Naive thymus-derived CD8-positive, alpha-beta T cell (primary cell): ENCODE results near the gene LSP1. TPM values are rescaled to one million over a fixed set of nuclear protein-coding genes. Genes with fewer than 3 reads are reported as not detected.
A peak's percentile ranks its signal among the peaks of the same experiment; 100 is the strongest.

Experiments used
- ATAC-seq, 2 donors: fragments of 150-1000 bp; cut with Tn5 transposase in 1 of 2; sonication (Bioruptor Pico), chemical (Tn5 transposase) in 1 of 2; 1 replicate in 1 of 2; 2 replicates in 1 of 2; pipeline ENCODE4 v1.10.0; 2021; ENCODE audit warnings: mild to moderate bottlenecking in 2 of 2, moderate library complexity in 2 of 2
- POLR2A ChIA-PET: fragments of 350-600 bp; sonication (Branson Sonifier 250); formaldehyde crosslinking; loops from one replicate; lab custom pipeline; 2021; ENCODE audit warnings: antibody characterized with exemption; lab: Charles Lee
- DNase-seq, 10 donors: peaks; one replicate each; pipeline versions ENCODE4 v3.0.0 to v3.0.0-alpha.2; 2020 to 2022
- H3K27ac Mint-ChIP-seq, 10 donors: one replicate each; pipeline ENCODE4 v1.8.0; 2020 to 2022; ENCODE audit warnings: mild to moderate bottlenecking in 10 of 10, mixed read lengths in 10 of 10, moderate library complexity in 4 of 10, inconsistent platforms in 1 of 10
- H3K27me3 Mint-ChIP-seq, 5 donors: one replicate each; pipeline ENCODE4 v1.8.0; 2021 to 2022; ENCODE audit warnings: mixed read lengths in 5 of 5
- H3K36me3 Mint-ChIP-seq, 3 donors: one replicate each; pipeline ENCODE4 v1.8.0; 2020 to 2022; ENCODE audit warnings: mixed read lengths in 3 of 3, mild to moderate bottlenecking in 2 of 3, inconsistent platforms in 1 of 3
- H3K4me1 Mint-ChIP-seq, 4 donors: one replicate each; pipeline ENCODE4 v1.8.0; 2021 to 2022; ENCODE audit warnings: mixed read lengths in 4 of 4
- H3K4me3 Mint-ChIP-seq, 10 donors: one replicate each; pipeline ENCODE4 v1.8.0; 2020 to 2022; ENCODE audit warnings: mild to moderate bottlenecking in 10 of 10, mixed read lengths in 10 of 10, moderate library complexity in 6 of 10, inconsistent platforms in 1 of 10
- H3K9me3 Mint-ChIP-seq, 9 donors: one replicate each; pipeline ENCODE4 v1.8.0; 2020 to 2022; ENCODE audit warnings: mixed read lengths in 9 of 9, mild to moderate bottlenecking in 3 of 9, inconsistent platforms in 1 of 9, moderate library complexity in 1 of 9
- polyA plus RNA-seq, 3 donors: library from polyadenylated mRNA; unstranded; fragments of 300-500 nt; fragmentation: Illumina TruSeq; gene quantifications; one replicate each; pipeline ENCODE4 v1.2.3, GENCODE V29; 2021
- total RNA-seq, 8 experiments: library from RNA in 2 of 8; stranded (reverse) in 2 of 8; gene quantifications; one replicate each; pipeline ENCODE4 v1.2.3 and lab custom pipeline; 2021 to 2026

Gene LSP1
- total and polyA plus RNA-seq, 5 experiments from 2014 or later: 287 to 438 (median 326) TPM

GRCh38 chr11:1840780-1841480, 12.0 kb upstream of the LSP1 start:
- H3K4me3 Mint-ChIP-seq: no peak overlapping the region
- ATAC-seq (no peak), DNase-seq (peak in 1 of 10 donors; percentile 3)
- H3K9me3 Mint-ChIP-seq: no peaks in the 10 kb centered on the region
- no peaks in the 10 kb centered on the region for H3K36me3 Mint-ChIP-seq
- H3K4me1 Mint-ChIP-seq: peaks cover 31 to 43% (median 39%) of the 10 kb centered on the region in 4 donors
- no peaks in the 10 kb centered on the region for H3K27me3 Mint-ChIP-seq
- peak overlapping the region in 1 of 10 donors; percentile 46 for H3K27ac Mint-ChIP-seq
- POLR2A ChIA-PET: interaction anchor here (0.8 to 3.5 kb wide), 4 partner anchors 8 to 42 kb away, joined by 3 to 14 read pairs (median 4); partner anchors contain the start of gene LSP1

GRCh38 chr11:1841511-1842148, 11.3 kb upstream of the LSP1 start:
- Mint-ChIP-seq H3K9me3 (no peaks in the 10 kb centered on the region), H3K27me3 (no peaks in the 10 kb centered on the region), H3K36me3 (no peaks in the 10 kb centered on the region), H3K27ac (no peak overlapping the region), H3K4me3 (no peak overlapping the region), H3K4me1 (peaks cover 34 to 50% (median 46%) of the 10 kb centered on the region in 4 donors)
- peak in 1 of 10 donors; percentile 4 for DNase-seq
- POLR2A ChIA-PET: interaction anchor here (0.6 to 3.5 kb wide), 4 partner anchors 11 to 960 kb away, joined by 3 to 14 read pairs (median 4); partner anchors contain the start of gene LSP1
- ATAC-seq: no peak

GRCh38 chr11:1842149-1843097, 10.5 kb upstream of the LSP1 start:
- no peaks in the 10 kb centered on the region for H3K9me3 Mint-ChIP-seq

GRCh38 chr11:1843098-1843473, 9.8 kb upstream of the LSP1 start:
- POLR2A ChIA-PET: interaction anchor here (1.0 to 3.5 kb wide), 3 partner anchors 8 to 47 kb away, joined by 3 to 14 read pairs (median 8); partner anchors contain the start of genes LSP1 and PRR33
- H3K9me3 Mint-ChIP-seq: no peaks in the 10 kb centered on the region
- no peak for ATAC-seq
- no peaks in the 10 kb centered on the region for H3K27me3 Mint-ChIP-seq
- peak overlapping the region in 6 of 10 donors; percentile 22 to 98 (median 71) for H3K27ac Mint-ChIP-seq
- no peaks in the 10 kb centered on the region for H3K36me3 Mint-ChIP-seq
- H3K4me1 Mint-ChIP-seq: peaks cover 35 to 57% (median 55%) of the 10 kb centered on the region in 4 donors
- DNase-seq: no peak
- H3K4me3 Mint-ChIP-seq: peak overlapping the region in 6 of 10 donors; percentile 13 to 94 (median 79)

More at GRCh38 chr11:1842149-1843097, 10.5 kb upstream of the LSP1 start:
- Mint-ChIP-seq H3K4me1 (peaks cover 35 to 56% (median 53%) of the 10 kb centered on the region in 4 donors), H3K27me3 (no peaks in the 10 kb centered on the region), H3K36me3 (no peaks in the 10 kb centered on the region), H3K4me3 (peak overlapping the region in 4 of 10 donors; percentile 30 to 94 (median 58)), H3K27ac (peak overlapping the region in 1 of 10 donors; percentile 94)
- POLR2A ChIA-PET: interaction anchor here (0.6 to 3.5 kb wide), 4 partner anchors 9 to 961 kb away, joined by 3 to 14 read pairs (median 6); partner anchors contain the start of genes LSP1 and PRR33
- DNase-seq: peak in 1 of 10 donors; percentile 1
- ATAC-seq: no peak

- H3K36me3 Mint-ChIP-seq: no peaks in the 10 kb centered on the region
- H3K27me3 Mint-ChIP-seq: no peaks in the 10 kb centered on the region
- H3K4me1 Mint-ChIP-seq: peaks cover 37 to 64% (median 62%) of the 10 kb centered on the region in 4 donors
- H3K27ac Mint-ChIP-seq: peak overlapping the region in 8 of 10 donors; percentile 39 to 98 (median 86)
- POLR2A ChIA-PET: interaction anchor here (1.9 kb wide), 1 partner anchor 47 kb away, joined by 8 read pairs; the partner anchor contains the start of gene PRR33
- DNase-seq (no peak), ATAC-seq (no peak)
- H3K4me3 Mint-ChIP-seq: peak overlapping the region in 9 of 10 donors; percentile 62 to 94 (median 81)
- no peaks in the 10 kb centered on the region for H3K9me3 Mint-ChIP-seq
Observed at GRCh38 chr11:1843796-1844195, 9.1 kb upstream of the LSP1 start.

GRCh38 chr11:1844221-1845094, 8.4 kb upstream of the LSP1 start:
- Mint-ChIP-seq H3K27me3 (no peaks in the 10 kb centered on the region), H3K4me3 (peak overlapping the region; percentile 66 to 94 (median 82)), H3K36me3 (no peaks in the 10 kb centered on the region), H3K27ac (peak overlapping the region; percentile 83 to 98 (median 90)), H3K4me1 (peaks cover 37 to 70% (median 68%) of the 10 kb centered on the region in 4 donors), H3K9me3 (no peaks in the 10 kb centered on the region)
- POLR2A ChIA-PET: interaction anchor here (1.9 kb wide), 1 partner anchor 46 kb away, joined by 8 read pairs; the partner anchor contains the start of gene PRR33
- DNase-seq (peak in 6 of 10 donors; percentile 28 to 71 (median 46)), ATAC-seq (peak; percentile 60 to 62)

- no peaks in the 10 kb centered on the region for H3K36me3 Mint-ChIP-seq
- no peaks in the 10 kb centered on the region for H3K9me3 Mint-ChIP-seq
- H3K27ac Mint-ChIP-seq: peak overlapping the region; percentile 83 to 98 (median 90)
- POLR2A ChIA-PET: interaction anchor here (1.3 to 12.6 kb wide), 3 partner anchors 10 to 45 kb away, joined by 6 to 163 read pairs (median 14); partner anchors contain the start of gene PRR33
- H3K4me3 Mint-ChIP-seq: peak overlapping the region; percentile 66 to 94 (median 82)
- ATAC-seq: no peak
- no peak for DNase-seq
- no peaks in the 10 kb centered on the region for H3K27me3 Mint-ChIP-seq
- peaks cover 36 to 70% (median 68%) of the 10 kb centered on the region in 4 donors for H3K4me1 Mint-ChIP-seq
Observed at GRCh38 chr11:1845095-1845429, 7.8 kb upstream of the LSP1 start.

GRCh38 chr11:1845561-1846452, 7.1 kb upstream of the LSP1 start:
- DNase-seq (peak in 6 of 10 donors; percentile 32 to 54 (median 48)), ATAC-seq (peak; percentile 70 to 83)
- no peaks in the 10 kb centered on the region for H3K36me3 Mint-ChIP-seq
- peaks cover 36 to 76% (median 75%) of the 10 kb centered on the region in 4 donors for H3K4me1 Mint-ChIP-seq
- peak overlapping the region; percentile 66 to 94 (median 82) for H3K4me3 Mint-ChIP-seq
- peak overlapping the region; percentile 83 to 98 (median 90) for H3K27ac Mint-ChIP-seq
- no peaks in the 10 kb centered on the region for H3K27me3 Mint-ChIP-seq
- POLR2A ChIA-PET: interaction anchor here (1.2 to 12.6 kb wide), 5 partner anchors 9 to 145 kb away, joined by 4 to 163 read pairs (median 6); partner anchors contain the start of gene PRR33
- no peaks in the 10 kb centered on the region for H3K9me3 Mint-ChIP-seq

- peaks cover 36 to 83% (median 81%) of the 10 kb centered on the region in 4 donors for H3K4me1 Mint-ChIP-seq
- ATAC-seq: no peak
- H3K36me3 Mint-ChIP-seq: no peaks in the 10 kb centered on the region
- POLR2A ChIA-PET: interaction anchor here (1.2 to 12.6 kb wide), 5 partner anchors 8 to 145 kb away, joined by 4 to 163 read pairs (median 5); partner anchors contain the start of gene PRR33
- peak overlapping the region in 6 of 10 donors; percentile 6 to 61 (median 27) for H3K4me3 Mint-ChIP-seq
- H3K27ac Mint-ChIP-seq: peak overlapping the region in 8 of 10 donors; percentile 14 to 94 (median 74)
- H3K27me3 Mint-ChIP-seq: no peaks in the 10 kb centered on the region
- no peaks in the 10 kb centered on the region for H3K9me3 Mint-ChIP-seq
- DNase-seq: no peak
Observed at GRCh38 chr11:1846453-1846932, 6.4 kb upstream of the LSP1 start.
